ENCODE data around the gene IRS1.

Gene IRS1

GRCh38 chr2:226693521-226693920 lies 106.1 kb downstream of the IRS1 start:
- CTCF ChIA-PET = no interaction called here
- TF ChIP-seq CTCF (conservative IDR thresholded peaks at IDR 0.05; ENCODE audit: low read depth) = no peak
- H3K27ac ChIP-seq = no peak overlapping the region
- POLR2A ChIA-PET (ENCODE audit: low non-redundant PET) = no interaction called here
- no peak for DNase-seq (ENCODE audit: low spot score)

- CTCF ChIA-PET = interaction anchor here (0.6 kb wide), 1 partner anchor 830 kb away, joined by 3 read pairs; no protein-coding TSS in a partner anchor
- no peak for DNase-seq (ENCODE audit: low spot score)
- TF ChIP-seq CTCF (conservative IDR thresholded peaks at IDR 0.05; ENCODE audit: low read depth) = no peak
- H3K27ac ChIP-seq = no peak overlapping the region
- POLR2A ChIA-PET (ENCODE audit: low non-redundant PET) = no interaction called here
These were observed 107.0 kb downstream of the IRS1 start for GRCh38 chr2:226692521-226693126.

GRCh38 chr2:226691255-226691654 lies 108.4 kb downstream of the IRS1 start:
- ChIA-PET POLR2A (ENCODE audit: low non-redundant PET) (no interaction called here), CTCF (interaction anchor here (0.6 to 0.8 kb wide), 3 partner anchors 168 to 224 kb away, joined by 3 read pairs; no protein-coding TSS in a partner anchor)
- no peak overlapping the region for H3K27ac ChIP-seq
- DNase-seq (ENCODE audit: low spot score) = no peak
- no peak for TF ChIP-seq CTCF (conservative IDR thresholded peaks at IDR 0.05; ENCODE audit: low read depth)

GRCh38 chr2:226690461-226691024 lies 109.1 kb downstream of the IRS1 start:
- TF ChIP-seq CTCF (conservative IDR thresholded peaks at IDR 0.05; ENCODE audit: low read depth) = no peak
- POLR2A ChIA-PET (ENCODE audit: low non-redundant PET) = no interaction called here
- H3K27ac ChIP-seq = no peak overlapping the region
- no peak for DNase-seq (ENCODE audit: low spot score)
- CTCF ChIA-PET = interaction anchor here (0.6 to 0.8 kb wide), 3 partner anchors 169 to 225 kb away, joined by 3 read pairs; no protein-coding TSS in a partner anchor

GRCh38 chr2:226687641-226688253 lies 111.9 kb downstream of the IRS1 start:
- TF ChIP-seq CTCF (conservative IDR thresholded peaks at IDR 0.05; ENCODE audit: low read depth) = no peak
- DNase-seq (ENCODE audit: low spot score) = no peak
- no peak overlapping the region for H3K27ac ChIP-seq
- POLR2A ChIA-PET (ENCODE audit: low non-redundant PET) = no interaction called here
- CTCF ChIA-PET = no interaction called here

GRCh38 chr2:226684563-226684959 lies 115.1 kb downstream of the IRS1 start:
- TF ChIP-seq CTCF (conservative IDR thresholded peaks at IDR 0.05; ENCODE audit: low read depth) = no peak
- H3K27ac ChIP-seq = no peak overlapping the region
- ChIA-PET CTCF (no interaction called here), POLR2A (ENCODE audit: low non-redundant PET) (no interaction called here)
- DNase-seq (ENCODE audit: low spot score) = no peak

Measured in RWPE1 (cell line).